Osteoblast (primary cell): ENCODE data around the gene QRSL1. TPM values are rescaled to one million over a fixed set of nuclear protein-coding genes. Genes with fewer than 3 reads are reported as not detected.
"Not testable (repeated sequence)": the region's sequence is repeated elsewhere in the genome, so short reads cannot be mapped to it uniquely, and the experiment has no call there.

ENCODE experiments used
- DNase-seq: peaks from one replicate; pipeline ENCODE4 v3.0.0; 2011; ENCODE audit warnings: low spot score, mixed read lengths; ENCODE audit not compliant: insufficient read length; ENCODE audit errors: missing footprints
- H2AFZ ChIP-seq: 2 replicates; pipeline ENCODE4 v1.6.0; 2011; ENCODE audit warnings: mild to moderate bottlenecking, low read length
- H3K27ac ChIP-seq: 2 replicates; pipeline ENCODE4 v1.5.1; 2011; ENCODE audit warnings: mild to moderate bottlenecking, low read depth, low read length, moderate library complexity
- H3K27me3 ChIP-seq: 2 replicates; pipeline ENCODE4 v1.6.0; 2012; ENCODE audit warnings: mild to moderate bottlenecking, control low read depth, inconsistent platforms, low read length, moderate library complexity; ENCODE audit not compliant: insufficient read depth
- H3K36me3 ChIP-seq: 2 replicates; pipeline ENCODE4 v1.5.1; 2011; ENCODE audit warnings: mild to moderate bottlenecking, low read length, control low read depth, moderate library complexity; ENCODE audit not compliant: insufficient read depth
- H3K4me1 ChIP-seq: 2 replicates; pipeline ENCODE4 v1.5.1; 2011; ENCODE audit warnings: mild to moderate bottlenecking, low read length, control low read depth, moderate library complexity; ENCODE audit not compliant: insufficient read depth
- H3K4me2 ChIP-seq: 2 replicates; pipeline ENCODE4 v1.6.0; 2011; ENCODE audit warnings: mild to moderate bottlenecking, low read length; ENCODE audit not compliant: insufficient read depth
- H3K4me3 ChIP-seq: fragments of 200-600 bp; sonication (generic); 3 replicates; pipeline ENCODE4 v1.5.1; 2012; ENCODE audit warnings: mild to moderate bottlenecking, low read length, inconsistent platforms; ENCODE audit not compliant: insufficient read depth
- H3K79me2 ChIP-seq: 2 replicates; pipeline ENCODE4 v1.6.0; 2012; ENCODE audit warnings: mild to moderate bottlenecking, low read length, control low read depth, inconsistent platforms; ENCODE audit not compliant: insufficient read depth
- H3K9me3 ChIP-seq: 2 replicates; pipeline ENCODE4 v1.5.1; 2011; ENCODE audit warnings: low read depth, low read length, control low read depth
- H4K20me1 ChIP-seq: 2 replicates; pipeline ENCODE4 v1.6.0; 2012; ENCODE audit warnings: mild to moderate bottlenecking, low read length, control low read depth; ENCODE audit not compliant: insufficient read depth
- CTCF ChIP-seq: IDR thresholded peaks from 2 replicates; pipeline ENCODE4 v1.5.1; 2011; ENCODE audit warnings: mild to moderate bottlenecking, low read depth, low read length, moderate library complexity; ENCODE audit errors: extremely low read depth
- total RNA-seq: library from RNA; depleted of rRNA; stranded (reverse); fragments of >200 nt; gene quantifications from 2 replicates; pipeline ENCODE4 v1.2.3, GENCODE V29; 2012

QRSL1 gene
- 12.7 and 13.8 TPM in 2 replicates for total RNA-seq

GRCh38 chr6:106629103-106629858 lies at the start of gene QRSL1, which contains the start of gene RTN4IP1:
QRSL1 (plus strand) TSS chr6:106629578; CDS start chr6:106629682, 104 bp downstream.
RTN4IP1 (minus strand) TSS chr6:106629498; CDS start chr6:106629021, 477 bp downstream.
- Histone ChIP-seq H3K4me2 (peak within 1 kb of the TSS; percentile 81), H3K79me2 (peaks cover 36% of the 10 kb centered on the region), H3K4me3 (peak within 1 kb of the TSS; percentile 85), H3K27me3 (no peaks in the 10 kb centered on the region), H2AFZ (peak within 1 kb of the TSS; percentile 86), H3K27ac (peak within 1 kb of the TSS; percentile 77), H3K4me1 (peaks cover 12% of the 10 kb centered on the region), H4K20me1 (peaks cover 9% of the 10 kb centered on the region), H3K9me3 (no peaks in the 10 kb centered on the region), H3K36me3 (no peaks in the 10 kb centered on the region)
- no peak for TF ChIP-seq CTCF
- DNase-seq, result peak; percentile 97

DNA sequence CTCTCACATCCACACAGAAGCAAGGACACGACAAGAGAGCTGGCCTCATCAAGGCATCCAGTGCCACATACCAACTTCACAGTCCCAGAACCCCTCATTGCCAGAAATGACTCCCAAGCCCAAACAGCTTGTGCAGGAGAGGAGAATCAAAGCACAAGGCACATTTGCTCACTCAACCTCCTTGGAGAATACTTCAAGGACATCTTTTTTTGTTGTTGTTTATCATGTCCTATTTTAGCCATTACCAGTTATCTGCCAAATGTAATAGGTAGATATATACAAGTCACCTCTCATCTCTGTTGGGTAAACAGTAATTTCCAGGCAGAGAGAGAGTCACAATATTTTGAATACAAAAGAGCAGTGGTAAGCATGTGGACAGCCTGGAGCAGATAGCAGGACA lies 47.9 kb upstream of the QRSL1 start:
- H3K27me3 ChIP-seq, result no peaks in the 10 kb centered on the region
- peaks cover 17% of the 10 kb centered on the region for H3K4me1 ChIP-seq
- no peak overlapping the region for H3K27ac ChIP-seq
- no peak for DNase-seq
- H3K36me3 ChIP-seq, result no peaks in the 10 kb centered on the region
- H3K4me2 ChIP-seq, result no peak overlapping the region
- TF ChIP-seq CTCF, result no peak
- H3K4me3 ChIP-seq, result no peak overlapping the region
- no peak overlapping the region for H2AFZ ChIP-seq
- H3K9me3 ChIP-seq, result no peaks in the 10 kb centered on the region
- H3K79me2 ChIP-seq, result no peaks in the 10 kb centered on the region
- H4K20me1 ChIP-seq, result no peaks in the 10 kb centered on the region

DNA sequence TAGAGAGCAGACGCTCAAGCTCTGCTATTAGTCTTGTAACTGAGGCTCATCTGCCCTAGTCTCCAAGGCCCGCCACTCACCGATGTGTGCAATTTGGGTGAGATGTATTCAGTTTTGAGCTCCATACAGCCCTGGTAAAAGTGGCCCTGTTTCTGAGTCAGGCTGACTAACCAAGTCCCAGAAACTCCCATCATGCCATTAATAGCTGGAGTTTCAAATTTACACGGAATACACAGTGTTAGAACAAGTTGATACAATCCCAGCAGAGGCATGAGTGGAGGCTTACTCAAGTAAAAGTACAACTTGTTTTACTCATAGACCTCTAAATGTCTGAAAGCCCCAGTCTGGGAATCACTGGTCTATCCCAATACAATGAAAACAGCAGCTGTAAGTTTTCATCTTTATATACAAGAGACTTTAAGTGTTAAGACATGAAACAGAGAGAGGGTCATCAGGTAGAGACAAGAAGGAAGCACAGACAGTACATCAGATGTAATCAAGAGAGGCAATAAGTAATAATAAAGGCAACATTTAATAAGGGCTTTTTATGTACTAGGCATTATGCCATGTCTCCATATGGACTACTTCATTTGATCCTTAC lies 42.5 kb upstream of the QRSL1 start:
- H3K9me3 ChIP-seq, result no peaks in the 10 kb centered on the region
- H3K4me3 ChIP-seq, result no peak overlapping the region
- H3K27me3 ChIP-seq, result no peaks in the 10 kb centered on the region
- H3K27ac ChIP-seq, result peak overlapping the region; percentile 48
- TF ChIP-seq CTCF, result no peak
- H3K36me3 ChIP-seq, result no peaks in the 10 kb centered on the region
- no peaks in the 10 kb centered on the region for H4K20me1 ChIP-seq
- peak overlapping the region; percentile 7 for H2AFZ ChIP-seq
- peak overlapping the region; percentile 1 for H3K4me2 ChIP-seq
- H3K79me2 ChIP-seq, result no peaks in the 10 kb centered on the region
- DNase-seq, result peak; percentile 71
- H3K4me1 ChIP-seq, result peaks cover 38% of the 10 kb centered on the region

- not testable (repeated sequence) for DNase-seq, H4K20me1 ChIP-seq, H3K9me3 ChIP-seq, H3K4me2 ChIP-seq, H3K36me3 ChIP-seq, H3K79me2 ChIP-seq, H2AFZ ChIP-seq, H3K27ac ChIP-seq, H3K4me3 ChIP-seq, H3K27me3 ChIP-seq
- peaks cover 42% of the 10 kb centered on the region for H3K4me1 ChIP-seq
Observed at GRCh38 chr6:106588937-106589336, 40.4 kb upstream of the QRSL1 start.
